Right atrium auricular region (tissue), 2 donors: Measurements from ENCODE around the gene SLC4A5. TPM values are rescaled to one million over a fixed set of nuclear protein-coding genes. Genes with fewer than 3 reads are reported as not detected.

Source experiments
- DNase-seq: peaks from one replicate; pipeline ENCODE4 v3.0.0-alpha.2; 2019; ENCODE audit warnings: low spot score
- H3K27ac ChIP-seq, 2 donors: fragments of 200-600 bp; sonication (generic); 1 replicate in 1 of 2; 2 replicates in 1 of 2; pipeline ENCODE4 v1.5.1; 2016 to 2019
- H3K27me3 ChIP-seq, 2 donors: fragments of 200-600 bp; sonication (generic); one replicate each; pipeline versions ENCODE4 v1.5.1 to v1.6.0; 2017 to 2019
- H3K36me3 ChIP-seq: fragments of 200-600 bp; sonication (generic); one replicate; pipeline ENCODE4 v1.5.1; 2016
- H3K4me1 ChIP-seq, 2 donors: fragments of 200-600 bp; sonication (generic); one replicate each; pipeline versions ENCODE4 v1.5.1 to v1.6.0; 2017 to 2019
- H3K4me3 ChIP-seq, 2 donors: fragments of 200-600 bp; sonication (generic); 1 replicate in 1 of 2; 2 replicates in 1 of 2; pipeline ENCODE4 v1.5.1; 2017 to 2019; ENCODE audit warnings: mild to moderate bottlenecking in 1 of 2, moderate library complexity in 1 of 2
- H3K9me3 ChIP-seq, 2 donors: fragments of 200-600 bp; sonication (generic); one replicate each; pipeline ENCODE4 v1.5.1; 2019
- total RNA-seq, 2 donors: library from RNA; depleted of rRNA; stranded (reverse); fragments of >200 nt; gene quantifications; one replicate each; pipeline ENCODE4 v1.1.0, GENCODE V29; 2016
- TF ChIP-seq, protein P1 (sequence below), 2 donors: fragments of 200-600 bp; sonication (generic); IDR thresholded peaks; one replicate each; pipeline ENCODE4 v1.5.1; 2019; ENCODE audit warnings: antibody characterized with exemption in 2 of 2

Gene SLC4A5
- total RNA-seq, 2 donors from 2014 or later, result 0.28 to 1.3 TPM

- no peak for DNase-seq
These were observed 10.0 kb downstream of the SLC4A5 start for GRCh38 chr2:74333175-74333574.

GRCh38 chr2:74332550-74333174 lies 10.6 kb downstream of the SLC4A5 start:
- no peak for DNase-seq
- Histone ChIP-seq H3K36me3 (peaks cover 15% of the 10 kb centered on the region), H3K27me3 (no peaks in the 10 kb centered on the region), H3K27ac (no peak overlapping the region), H3K4me3 (no peak overlapping the region), H3K9me3 (no peaks in the 10 kb centered on the region), H3K4me1 (no peaks in the 10 kb centered on the region)
- TF ChIP-seq, protein P1, sequence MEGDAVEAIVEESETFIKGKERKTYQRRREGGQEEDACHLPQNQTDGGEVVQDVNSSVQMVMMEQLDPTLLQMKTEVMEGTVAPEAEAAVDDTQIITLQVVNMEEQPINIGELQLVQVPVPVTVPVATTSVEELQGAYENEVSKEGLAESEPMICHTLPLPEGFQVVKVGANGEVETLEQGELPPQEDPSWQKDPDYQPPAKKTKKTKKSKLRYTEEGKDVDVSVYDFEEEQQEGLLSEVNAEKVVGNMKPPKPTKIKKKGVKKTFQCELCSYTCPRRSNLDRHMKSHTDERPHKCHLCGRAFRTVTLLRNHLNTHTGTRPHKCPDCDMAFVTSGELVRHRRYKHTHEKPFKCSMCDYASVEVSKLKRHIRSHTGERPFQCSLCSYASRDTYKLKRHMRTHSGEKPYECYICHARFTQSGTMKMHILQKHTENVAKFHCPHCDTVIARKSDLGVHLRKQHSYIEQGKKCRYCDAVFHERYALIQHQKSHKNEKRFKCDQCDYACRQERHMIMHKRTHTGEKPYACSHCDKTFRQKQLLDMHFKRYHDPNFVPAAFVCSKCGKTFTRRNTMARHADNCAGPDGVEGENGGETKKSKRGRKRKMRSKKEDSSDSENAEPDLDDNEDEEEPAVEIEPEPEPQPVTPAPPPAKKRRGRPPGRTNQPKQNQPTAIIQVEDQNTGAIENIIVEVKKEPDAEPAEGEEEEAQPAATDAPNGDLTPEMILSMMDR (IDR thresholded peaks at IDR 0.05), result no peak

More at GRCh38 chr2:74333175-74333574, 10.0 kb downstream of the SLC4A5 start:
- H3K9me3 ChIP-seq, result no peaks in the 10 kb centered on the region
- H3K4me1 ChIP-seq, result no peaks in the 10 kb centered on the region
- TF ChIP-seq, protein P1 (IDR thresholded peaks at IDR 0.05), result peak in 1 of 2 donors; percentile 42
- H3K27me3 ChIP-seq, result no peaks in the 10 kb centered on the region
- no peak overlapping the region for H3K27ac ChIP-seq
- peaks cover 15% of the 10 kb centered on the region for H3K36me3 ChIP-seq
- no peak overlapping the region for H3K4me3 ChIP-seq

DNA sequence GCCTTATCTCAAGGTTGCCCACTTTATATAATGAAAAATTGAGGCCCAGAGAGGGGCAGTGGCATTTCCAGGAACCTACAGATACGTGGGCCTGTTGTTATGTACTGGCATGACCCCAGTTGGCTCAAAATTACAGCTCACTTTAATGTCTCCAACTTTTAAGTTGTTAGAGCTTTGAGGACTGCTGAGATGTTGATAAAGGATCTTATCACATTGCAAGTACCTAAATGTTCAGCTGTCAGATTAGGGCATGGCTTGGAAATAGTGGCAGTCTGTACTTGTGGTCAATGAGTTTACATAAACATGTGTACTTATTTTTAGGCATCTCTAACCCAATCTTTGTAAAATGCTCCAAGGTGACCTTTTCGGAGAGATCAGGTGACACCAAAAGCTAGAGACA lies 14.6 kb downstream of the SLC4A5 start:
- TF ChIP-seq, protein P1 (IDR thresholded peaks at IDR 0.05), result no peak
- H3K36me3 ChIP-seq, result peaks cover 15% of the 10 kb centered on the region

DNA sequence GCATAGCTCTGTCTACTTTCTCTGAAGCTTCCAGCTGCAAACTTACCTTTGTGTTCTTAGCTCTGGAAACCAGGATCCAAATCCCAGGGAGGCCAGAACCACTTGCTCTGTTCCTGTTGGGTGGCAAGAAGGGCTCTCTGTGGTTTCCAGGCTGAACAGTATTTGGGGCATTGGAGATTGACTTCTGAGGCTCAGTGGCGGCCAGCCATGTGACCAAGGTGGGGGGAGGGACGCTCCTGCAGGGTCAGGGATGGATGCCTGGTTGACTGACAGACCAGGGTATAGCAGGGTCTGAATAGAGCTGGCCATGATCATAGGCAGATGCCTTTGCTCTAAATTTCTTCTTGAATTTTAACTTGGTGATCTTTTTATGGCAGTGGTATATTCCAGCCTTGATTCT lies 15.1 kb downstream of the SLC4A5 start:
- H3K36me3 ChIP-seq, result peaks cover 15% of the 10 kb centered on the region
- H3K9me3 ChIP-seq, result no peaks in the 10 kb centered on the region
- H3K27ac ChIP-seq, result no peak overlapping the region
- H3K4me1 ChIP-seq, result no peaks in the 10 kb centered on the region
- TF ChIP-seq, protein P1 (IDR thresholded peaks at IDR 0.05), result no peak
- H3K4me3 ChIP-seq, result no peak overlapping the region
- DNase-seq, result no peak
- H3K27me3 ChIP-seq, result no peaks in the 10 kb centered on the region

More for the DNA sequence above, 14.6 kb downstream of the SLC4A5 start:
- DNase-seq, result no peak
- H3K9me3 ChIP-seq, result no peaks in the 10 kb centered on the region
- no peak overlapping the region for H3K4me3 ChIP-seq
- H3K27ac ChIP-seq, result no peak overlapping the region
- no peaks in the 10 kb centered on the region for H3K4me1 ChIP-seq
- no peaks in the 10 kb centered on the region for H3K27me3 ChIP-seq

DNA sequence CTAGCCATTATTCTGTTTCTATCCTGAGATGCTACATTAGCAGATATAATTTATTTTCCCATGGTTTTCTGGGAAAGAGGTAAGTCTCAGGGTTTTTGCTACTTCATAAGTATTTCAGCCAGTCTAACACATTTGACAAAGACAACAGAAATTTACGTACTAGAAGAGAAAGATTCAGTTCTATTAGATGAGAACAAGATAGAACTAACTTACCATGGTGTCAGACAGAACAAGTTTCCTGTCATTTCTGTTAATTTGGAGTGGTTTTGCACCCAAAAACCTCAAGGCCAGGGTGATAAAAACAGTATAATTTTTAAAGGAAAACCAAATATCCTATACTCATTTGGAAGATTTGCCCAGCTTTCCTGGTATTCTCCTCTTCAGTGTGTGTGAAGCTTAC lies 15.6 kb downstream of the SLC4A5 start:
- H3K4me3 ChIP-seq, result no peak overlapping the region
- H3K4me1 ChIP-seq, result no peaks in the 10 kb centered on the region
- no peaks in the 10 kb centered on the region for H3K9me3 ChIP-seq
- no peaks in the 10 kb centered on the region for H3K27me3 ChIP-seq
- TF ChIP-seq, protein P1 (IDR thresholded peaks at IDR 0.05), result no peak
- peaks cover 15% of the 10 kb centered on the region for H3K36me3 ChIP-seq
- no peak for DNase-seq
- H3K27ac ChIP-seq, result no peak overlapping the region

DNA sequence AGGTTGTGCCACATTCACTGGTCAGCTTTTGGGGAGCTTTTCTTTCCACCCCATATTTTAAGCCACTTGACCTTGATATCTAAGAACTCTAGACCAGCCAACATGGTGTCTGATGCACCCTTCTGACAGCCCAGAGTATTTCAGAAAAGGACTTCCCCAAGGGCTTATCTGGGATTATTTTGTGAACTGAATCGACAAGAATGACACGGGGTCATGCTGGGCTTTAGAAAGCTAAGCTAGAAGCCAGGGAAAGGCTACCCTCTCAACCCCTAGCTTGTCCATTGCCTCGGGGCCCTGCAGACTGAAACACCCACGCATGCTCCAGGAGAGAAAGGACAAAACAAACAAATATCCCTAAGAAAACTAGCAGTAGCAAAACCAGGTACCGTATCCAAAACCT lies 16.0 kb downstream of the SLC4A5 start:
- peaks cover 15% of the 10 kb centered on the region for H3K36me3 ChIP-seq
- DNase-seq, result no peak
- H3K4me3 ChIP-seq, result no peak overlapping the region
- TF ChIP-seq, protein P1 (IDR thresholded peaks at IDR 0.05), result no peak
- no peak overlapping the region for H3K27ac ChIP-seq
- H3K27me3 ChIP-seq, result no peaks in the 10 kb centered on the region
- H3K4me1 ChIP-seq, result no peaks in the 10 kb centered on the region
- H3K9me3 ChIP-seq, result no peaks in the 10 kb centered on the region
